ENCODE measurements around the gene SORBS1.

DNA sequence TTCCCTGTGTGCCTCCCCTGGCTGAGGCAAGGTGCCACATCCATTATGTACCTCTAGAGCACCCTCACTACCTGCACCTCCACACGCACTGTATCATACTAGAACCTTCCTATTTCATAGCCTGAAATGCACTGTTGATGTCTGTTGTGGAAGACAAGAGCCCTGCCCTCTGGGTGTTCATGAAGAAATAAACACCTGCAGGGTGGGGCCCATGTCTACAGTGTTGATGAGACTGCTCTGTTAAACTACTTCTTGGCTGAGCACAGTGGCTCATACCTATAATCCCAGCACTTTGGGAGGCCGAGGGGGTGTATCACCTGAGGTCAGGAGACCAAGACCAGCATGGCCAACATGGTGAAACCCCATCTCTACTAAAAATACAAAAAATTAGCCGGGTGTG lies 14.0 kb downstream of the SORBS1 start:
- no peak for TF ChIP-seq EZH2 (IDR thresholded peaks at IDR 0.05; ENCODE audit: insufficient read depth, poor library complexity, severe bottlenecking)
- TF ChIP-seq EZH2phosphoT487 (IDR thresholded peaks at IDR 0.05; ENCODE audit: insufficient read depth, low read depth), result no peak

All from GM23248 (cell line).